ENCODE measurements around the gene PRKAG2.

Gene PRKAG2

DNA sequence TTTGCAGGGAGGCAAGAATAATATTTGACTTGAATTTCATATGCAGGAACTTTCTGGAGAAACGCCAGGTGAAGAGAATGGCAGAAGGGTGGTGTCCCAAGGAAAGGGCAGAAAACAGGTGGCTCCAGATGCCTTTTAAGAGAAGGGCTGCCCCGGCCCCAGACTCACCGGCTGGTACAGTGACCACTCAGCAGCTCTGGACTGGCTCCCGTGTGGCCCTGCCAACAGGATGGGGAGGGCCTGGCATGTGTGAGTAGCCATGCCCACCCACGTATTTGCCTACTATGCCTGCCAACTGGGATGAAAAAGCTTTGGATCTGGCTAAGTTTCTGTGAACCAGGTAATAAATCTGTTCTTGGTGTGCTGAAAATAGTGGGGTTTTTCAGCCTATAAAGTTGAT is 159.5 kb downstream of the PRKAG2 start:
- in situ Hi-C loops (cut with MboI; ENCODE audit: low sequenced_read_pairs): no loop called here

GRCh38 chr7:151716323-151716722 is 160.6 kb downstream of the PRKAG2 start:
- in situ Hi-C loops (cut with MboI; ENCODE audit: low sequenced_read_pairs): no loop called here

DNA sequence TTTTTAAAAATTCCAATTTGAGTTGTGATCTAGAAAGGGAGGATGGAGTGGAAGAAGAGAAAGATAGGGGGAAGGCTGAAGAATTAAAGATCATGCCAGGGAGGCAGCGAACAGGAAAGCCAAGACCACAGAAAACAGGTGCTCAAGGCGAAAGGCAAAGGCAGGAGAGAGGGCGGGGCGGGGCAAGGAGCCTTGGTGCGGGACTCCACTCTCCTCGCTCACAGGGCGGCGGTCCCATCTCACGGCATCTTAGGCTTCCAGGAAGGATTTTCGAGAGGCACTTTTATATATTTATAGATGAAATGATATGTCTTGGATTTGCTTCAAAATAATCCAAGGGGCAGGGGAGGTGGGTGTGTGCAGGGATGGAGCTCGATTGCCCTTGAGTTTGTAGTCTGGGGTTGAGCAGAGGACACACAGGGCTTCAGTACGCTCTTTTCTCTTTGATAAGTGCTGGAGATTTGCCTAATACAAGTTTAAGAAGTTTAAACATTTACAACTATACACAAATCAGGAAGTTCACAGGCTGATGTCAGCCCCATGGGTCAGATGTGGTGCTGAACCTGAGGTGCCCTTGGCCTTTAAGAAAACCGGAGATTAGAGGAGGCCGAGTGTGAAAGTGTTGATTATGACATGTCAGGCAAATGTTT is 161.1 kb downstream of the PRKAG2 start:
- in situ Hi-C loops (cut with MboI; ENCODE audit: low sequenced_read_pairs): no loop called here

- in situ Hi-C loops (cut with MboI; ENCODE audit: low sequenced_read_pairs): no loop called here
These were observed 162.7 kb downstream of the PRKAG2 start for GRCh38 chr7:151714201-151714600.

DNA sequence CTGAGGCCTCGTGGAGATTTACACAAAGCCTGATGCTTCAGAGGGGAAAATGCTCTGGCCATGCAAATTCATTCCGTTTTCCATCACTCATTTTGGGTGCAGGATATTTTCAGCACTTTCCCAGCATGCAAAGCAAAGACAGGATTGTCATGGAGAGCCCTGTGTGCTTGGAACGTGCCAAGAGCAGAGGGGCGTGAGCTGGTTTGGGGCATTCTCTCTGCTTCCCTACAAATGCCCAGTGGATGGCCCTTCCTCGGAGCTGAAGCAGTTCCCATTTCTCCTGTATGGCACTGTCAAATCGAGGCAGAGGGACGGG is 164.1 kb downstream of the PRKAG2 start:
- in situ Hi-C loops (cut with MboI; ENCODE audit: low sequenced_read_pairs): no loop called here

DNA sequence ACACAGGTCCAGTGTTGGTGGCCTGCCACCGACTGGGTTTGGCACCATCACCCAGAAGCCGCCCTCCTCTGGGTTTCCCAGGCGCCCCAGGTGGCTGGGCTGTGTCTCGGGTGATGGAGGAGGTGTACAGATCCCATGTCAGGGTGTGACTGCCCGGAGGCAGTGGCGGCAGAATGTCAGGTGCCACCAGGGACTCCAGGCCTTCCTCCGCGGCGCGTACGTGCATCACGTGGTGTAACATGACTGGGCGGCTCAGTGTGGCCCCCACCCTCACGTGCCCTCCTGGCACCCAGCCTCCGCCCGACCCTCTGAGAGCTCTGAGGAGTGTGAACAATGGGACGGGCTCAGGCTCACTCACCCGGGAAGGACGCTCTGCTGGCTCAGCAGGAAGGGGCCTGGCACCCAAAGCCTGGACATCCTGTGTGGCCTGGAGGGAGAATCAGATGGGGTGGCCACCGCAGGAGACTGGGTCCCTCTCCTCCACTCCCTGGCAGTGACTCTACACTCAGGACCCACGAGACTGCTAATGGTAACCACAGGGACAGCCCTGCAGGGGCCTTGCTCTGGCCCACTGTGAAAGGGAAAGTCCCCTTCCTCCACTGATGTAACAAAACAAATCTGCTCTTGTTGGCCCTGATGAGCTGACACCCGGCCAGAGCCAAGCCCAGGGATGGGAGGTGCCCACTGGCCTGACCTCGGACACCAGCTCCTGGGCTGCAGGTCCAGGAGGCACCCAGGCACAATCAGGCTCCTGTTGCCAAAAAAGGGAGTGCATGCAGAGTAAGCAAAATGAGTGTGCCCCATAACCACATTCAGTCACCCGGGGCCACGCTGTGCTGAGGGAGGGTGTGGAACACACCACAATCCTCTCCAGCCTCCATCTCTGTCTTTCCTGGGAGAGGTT is 164.8 kb downstream of the PRKAG2 start:
- in situ Hi-C loops (cut with MboI; ENCODE audit: low sequenced_read_pairs): no loop called here

DNA sequence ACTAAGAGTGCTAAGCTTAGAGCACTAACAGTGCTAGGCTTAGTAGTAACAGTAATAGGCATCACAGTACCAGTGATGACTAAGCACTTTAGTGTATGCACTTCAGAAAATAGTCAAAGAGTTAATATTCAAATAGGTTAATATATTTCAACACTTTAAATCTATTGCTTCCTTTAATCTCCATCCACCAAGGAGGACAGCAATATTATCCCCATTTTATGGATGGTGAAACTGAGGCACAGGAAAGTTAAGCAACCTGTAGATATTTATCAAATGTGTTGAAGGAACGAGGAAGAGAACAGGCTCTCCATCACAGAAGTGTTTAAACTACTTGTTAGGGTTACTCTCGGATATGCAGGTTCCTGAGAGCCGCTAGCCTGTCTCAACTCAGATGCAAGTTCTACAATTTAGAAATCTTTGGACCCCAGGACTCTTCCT is 165.5 kb downstream of the PRKAG2 start:
- in situ Hi-C loops (cut with MboI; ENCODE audit: low sequenced_read_pairs): no loop called here

DNA sequence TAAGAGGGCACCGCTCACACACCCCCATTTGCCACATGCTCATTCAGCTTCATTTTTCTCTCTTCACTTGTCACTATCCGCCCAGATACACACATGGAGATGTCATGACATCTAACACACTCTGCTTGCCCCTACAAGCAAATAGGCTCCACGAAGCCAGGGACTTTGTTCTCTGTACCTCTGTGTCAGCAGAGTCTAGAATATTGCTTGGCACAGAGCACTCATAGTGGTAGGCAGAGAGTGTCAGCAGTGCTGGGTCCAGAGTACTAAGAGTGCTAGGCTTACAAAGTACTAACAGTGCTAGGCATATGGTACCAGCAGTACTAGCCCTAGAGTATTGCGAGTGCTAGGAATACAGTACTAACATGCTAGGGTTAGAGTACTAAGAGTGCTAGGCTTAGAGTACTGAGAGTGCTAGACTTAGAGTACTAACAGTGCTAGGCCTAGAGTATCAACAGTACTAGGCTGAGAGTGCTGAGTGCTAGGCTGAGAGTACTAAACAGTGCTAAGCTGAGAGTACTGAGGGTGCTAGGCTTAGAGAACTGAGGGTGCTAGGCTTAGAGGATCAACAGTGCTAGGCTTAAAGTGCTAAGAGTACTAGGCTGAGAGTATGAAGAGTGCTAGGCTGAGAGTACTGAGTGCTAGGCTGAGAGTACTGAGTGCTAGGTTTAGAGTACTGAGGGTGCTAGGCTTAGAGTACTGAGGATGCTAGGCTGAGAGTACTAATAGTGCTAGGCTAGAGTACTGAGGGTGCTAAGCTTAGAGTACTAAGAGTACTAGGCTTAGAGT is 166.1 kb downstream of the PRKAG2 start:
- in situ Hi-C loops (cut with MboI; ENCODE audit: low sequenced_read_pairs): no loop called here

DNA sequence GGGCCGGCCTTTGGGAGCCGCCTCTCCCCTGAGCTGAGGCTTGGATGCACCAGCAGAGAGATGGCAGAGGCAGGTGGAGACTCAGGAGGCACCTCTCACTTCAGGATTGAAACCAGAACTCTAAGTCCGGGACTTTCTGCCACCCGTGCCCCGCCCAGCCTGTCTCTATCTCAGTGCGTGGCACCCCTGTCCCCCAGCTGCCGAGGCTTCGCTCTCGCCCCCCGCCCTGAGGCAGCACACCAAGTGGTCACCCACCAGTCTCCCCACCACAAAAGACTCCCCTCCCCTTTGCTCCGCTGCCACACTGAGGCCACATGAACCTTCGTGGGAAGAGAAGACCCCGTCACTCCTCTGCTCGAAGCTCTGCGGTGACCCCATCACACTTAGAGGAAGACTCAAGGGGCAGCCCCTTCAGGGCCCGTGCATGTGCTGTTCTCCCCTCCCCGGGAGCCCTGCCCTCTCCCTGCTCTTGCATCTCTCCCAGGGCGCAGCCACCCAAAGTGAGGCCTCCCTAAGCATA is 166.7 kb downstream of the PRKAG2 start:
- in situ Hi-C loops (cut with MboI; ENCODE audit: low sequenced_read_pairs): no loop called here

- in situ Hi-C loops (cut with MboI; ENCODE audit: low sequenced_read_pairs): no loop called here
These were observed 167.5 kb downstream of the PRKAG2 start for GRCh38 chr7:151709141-151710038.

DNA sequence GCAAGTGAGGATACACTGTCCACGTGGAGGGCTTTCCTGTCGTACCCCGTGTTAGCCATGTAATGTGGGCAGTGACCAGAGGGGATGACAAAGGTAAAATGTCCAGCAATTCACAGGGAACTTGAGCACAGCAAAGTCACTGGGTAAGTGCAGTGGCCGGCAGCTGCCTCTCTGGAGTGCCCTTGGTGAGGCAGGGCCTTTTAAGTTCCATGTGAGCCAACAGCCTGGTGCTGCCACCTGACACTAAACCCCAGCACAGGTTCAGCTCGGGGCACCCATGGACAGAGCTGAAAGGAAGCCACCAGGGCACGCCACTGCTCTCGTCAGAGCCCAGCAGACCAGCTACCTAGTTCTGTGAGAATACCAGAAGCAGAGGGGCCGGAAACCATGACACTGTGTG is 168.3 kb downstream of the PRKAG2 start:
- in situ Hi-C loops (cut with MboI; ENCODE audit: low sequenced_read_pairs): no loop called here

DNA sequence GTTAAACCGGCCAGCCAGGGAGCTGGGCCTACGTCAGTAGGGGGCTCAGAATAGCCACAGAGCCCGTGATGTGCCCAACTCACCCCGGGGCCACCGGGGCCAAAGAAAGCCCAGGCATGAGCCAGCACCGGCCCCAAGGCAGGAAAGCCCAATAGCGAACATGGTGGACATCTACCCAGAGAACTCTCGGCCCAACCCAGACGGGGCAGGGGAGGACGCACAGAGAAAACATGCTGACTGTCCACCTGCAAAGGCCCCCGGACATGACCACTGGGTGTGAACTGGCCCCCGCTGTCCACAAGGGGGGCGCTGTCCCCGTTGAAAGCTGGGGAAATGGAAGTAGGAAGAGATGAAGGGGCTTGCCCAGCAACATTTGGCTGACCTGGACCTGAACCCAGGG is 169.2 kb downstream of the PRKAG2 start:
- in situ Hi-C loops (cut with MboI; ENCODE audit: low sequenced_read_pairs): no loop called here

DNA sequence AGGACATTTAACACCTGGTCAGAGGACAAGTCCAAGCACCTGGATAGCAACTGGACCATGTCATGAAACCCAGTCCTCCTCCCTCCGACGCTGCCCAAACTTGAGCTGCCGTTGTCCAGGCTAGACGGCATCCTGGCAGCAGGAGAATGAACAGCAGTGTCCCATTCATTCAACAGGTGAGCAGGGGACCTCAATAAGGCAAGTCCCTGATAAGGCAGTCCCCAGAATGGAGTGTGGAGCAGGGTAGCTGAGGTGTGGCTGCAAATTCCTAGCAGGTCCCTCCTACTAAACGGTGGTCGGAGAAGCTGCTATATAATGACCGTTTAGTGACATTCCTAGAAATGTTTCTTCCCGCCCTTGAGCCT is 169.8 kb downstream of the PRKAG2 start:
- in situ Hi-C loops (cut with MboI; ENCODE audit: low sequenced_read_pairs): no loop called here

DNA sequence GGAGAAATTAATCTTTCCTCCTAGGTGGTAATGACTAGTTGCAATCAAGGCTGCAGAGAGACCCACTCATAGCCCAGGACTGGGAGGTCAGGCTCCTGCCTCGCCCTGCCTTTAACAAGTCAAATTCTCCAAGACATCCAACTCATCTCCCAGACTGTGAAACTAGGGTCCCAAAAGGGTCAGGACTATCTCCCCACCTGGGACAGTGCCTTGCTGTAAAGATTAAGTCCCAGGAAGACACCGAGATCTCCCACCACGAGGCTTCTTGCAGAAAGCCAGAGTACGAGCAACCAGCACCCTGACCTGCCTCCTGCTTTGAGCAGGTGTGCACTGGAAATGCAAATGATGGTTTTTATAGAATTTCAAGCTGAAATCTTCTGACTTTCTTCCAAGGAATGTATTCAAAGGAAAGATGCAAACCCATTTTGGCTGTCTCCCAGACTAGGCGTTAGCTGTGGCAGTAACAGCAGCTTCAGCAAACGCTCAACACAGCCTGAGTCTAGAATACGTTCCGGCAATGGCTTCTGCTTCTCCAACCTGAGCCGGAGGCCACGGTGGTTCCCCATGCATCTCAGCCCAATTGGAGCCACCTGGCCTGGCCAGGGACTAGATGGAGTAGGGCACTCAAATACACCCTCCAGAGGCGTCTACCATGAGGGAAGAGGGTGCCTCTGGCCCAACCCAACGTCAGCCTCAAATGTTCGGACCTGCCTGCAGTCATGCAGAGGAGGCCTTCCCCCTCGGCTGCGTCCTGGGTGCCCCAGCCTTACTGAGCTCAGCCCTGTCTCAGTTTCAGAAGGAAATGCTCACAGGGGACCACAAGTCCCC is 170.4 kb downstream of the PRKAG2 start:
- in situ Hi-C loops (cut with MboI; ENCODE audit: low sequenced_read_pairs): no loop called here

DNA sequence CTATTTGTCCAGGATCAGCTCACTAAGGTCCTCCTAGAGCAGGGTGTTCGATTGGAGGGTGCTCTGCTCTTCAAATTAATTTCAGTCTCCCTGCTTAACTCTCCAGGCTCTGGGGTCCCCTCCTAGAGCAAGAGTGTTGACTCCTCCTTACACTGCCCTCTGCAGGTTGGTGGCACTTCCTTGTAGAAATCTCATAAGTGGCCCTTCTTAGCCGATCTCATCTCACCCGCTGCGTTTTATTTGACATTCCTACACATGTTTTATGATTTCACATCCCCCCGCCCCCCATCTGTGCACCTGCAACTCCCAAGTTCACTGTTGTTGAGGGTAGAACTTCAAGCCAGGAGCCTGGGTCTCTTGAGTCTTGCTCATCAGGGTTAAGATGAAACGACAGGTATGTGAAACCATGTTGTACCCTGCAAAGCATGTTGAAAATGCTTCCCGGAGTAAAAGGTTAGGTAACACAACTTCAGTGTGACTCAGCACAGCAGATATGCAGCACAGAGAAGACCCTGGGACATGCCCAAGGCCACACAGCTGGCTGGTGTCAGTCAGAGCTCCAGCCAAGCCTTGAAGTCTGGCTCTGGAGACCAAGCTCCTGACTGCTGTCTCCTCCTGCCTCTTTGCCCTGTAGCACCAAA is 171.2 kb downstream of the PRKAG2 start:
- in situ Hi-C loops (cut with MboI; ENCODE audit: low sequenced_read_pairs): no loop called here

- in situ Hi-C loops (cut with MboI; ENCODE audit: low sequenced_read_pairs): no loop called here
These were observed 171.8 kb downstream of the PRKAG2 start for GRCh38 chr7:151704960-151705635.

DNA sequence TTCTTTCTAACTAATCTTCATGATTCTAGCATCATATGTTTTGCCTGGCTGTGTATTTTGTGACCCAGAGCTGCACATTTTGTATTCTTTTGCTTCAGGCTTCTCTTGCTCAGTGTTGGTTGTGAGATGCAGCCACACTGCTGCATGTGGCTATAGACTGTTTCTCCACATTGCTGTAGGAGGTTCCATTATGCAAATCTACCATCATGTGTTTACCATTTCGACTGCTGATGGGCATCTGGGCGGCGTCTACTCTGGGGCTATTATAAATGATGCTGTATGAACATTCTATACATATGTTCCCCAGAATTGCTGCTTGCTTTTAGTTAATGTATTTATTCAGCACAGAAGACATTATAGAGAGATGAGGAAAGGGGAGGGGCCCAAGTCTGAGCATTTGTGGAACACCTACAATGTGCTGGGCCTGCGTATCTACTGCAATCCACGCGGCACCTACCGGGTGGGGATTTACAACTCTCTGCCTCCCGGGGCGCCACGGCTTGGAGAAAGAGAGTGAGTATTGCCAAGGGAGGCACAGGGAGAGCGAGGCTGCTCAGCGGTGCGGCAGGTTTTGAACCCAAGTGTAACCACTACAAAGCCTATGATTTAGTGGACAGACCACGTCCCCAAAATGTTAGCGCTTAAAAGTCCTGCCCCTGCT is 172.5 kb downstream of the PRKAG2 start:
- in situ Hi-C loops (cut with MboI; ENCODE audit: low sequenced_read_pairs): no loop called here

GRCh38 chr7:151702961-151703360 is 174.0 kb downstream of the PRKAG2 start:
- in situ Hi-C loops (cut with MboI; ENCODE audit: low sequenced_read_pairs): no loop called here
